DND-41 (cell line): ENCODE results near the gene PCDHGA1.
A peak's percentile ranks its signal among the peaks of the same experiment; 100 is the strongest.

Experiments
- ATAC-seq: fragments of 200-7000 bp; cut with Tn5 transposase; 3 replicates; pipeline ENCODE4 v1.9.1; 2021; ENCODE audit warnings: low read depth; ENCODE audit not compliant: insufficient read depth
- DNase-seq: peaks from one replicate; pipeline ENCODE4 v3.0.0-alpha.2; 2020
- H2AFZ ChIP-seq: 2 replicates; pipeline ENCODE4 v1.6.0; 2012; ENCODE audit warnings: low read depth, low read length
- H3K27ac ChIP-seq: 2 replicates; pipeline ENCODE4 v1.5.1; 2012; ENCODE audit warnings: low read length, inconsistent platforms
- H3K27me3 ChIP-seq: fragments of 200-600 bp; sonication (generic); 2 replicates; pipeline ENCODE4 v1.6.0; 2012; ENCODE audit warnings: low read length, mild to moderate bottlenecking, inconsistent platforms; ENCODE audit not compliant: insufficient read depth, poor library complexity
- H3K36me3 ChIP-seq: 2 replicates; pipeline ENCODE4 v1.5.1; 2012; ENCODE audit warnings: low read length, inconsistent platforms; ENCODE audit not compliant: insufficient read depth
- H3K4me1 ChIP-seq: 2 replicates; pipeline ENCODE4 v1.5.1; 2012; ENCODE audit warnings: mild to moderate bottlenecking, low read length; ENCODE audit not compliant: insufficient read depth
- H3K4me2 ChIP-seq: 2 replicates; pipeline ENCODE4 v1.6.0; 2012; ENCODE audit warnings: mild to moderate bottlenecking, moderate library complexity, low read length, inconsistent platforms; ENCODE audit not compliant: insufficient read depth
- H3K4me3 ChIP-seq, 2 experiments: fragments of 200-600 bp in 1 of 2; shearing (Covaris generic) in 1 of 2; 2 replicates each; pipeline ENCODE4 v1.5.1; 2012 to 2016; ENCODE audit warnings: inconsistent platforms in 2 of 2, low read length in 2 of 2, mild to moderate bottlenecking in 2 of 2, low read depth in 1 of 2, moderate library complexity in 1 of 2
- H3K79me2 ChIP-seq: 2 replicates; pipeline ENCODE4 v1.6.0; 2012; ENCODE audit warnings: low read length, inconsistent platforms; ENCODE audit not compliant: insufficient read depth
- H3K9ac ChIP-seq: 2 replicates; pipeline ENCODE4 v1.6.0; 2012; ENCODE audit warnings: low read depth, mild to moderate bottlenecking, inconsistent platforms, low read length, moderate library complexity
- H3K9me3 ChIP-seq: 2 replicates; pipeline ENCODE4 v1.5.1; 2012; ENCODE audit warnings: low read length, moderate library complexity, mild to moderate bottlenecking, inconsistent platforms; ENCODE audit not compliant: insufficient read depth, severe bottlenecking
- H4K20me1 ChIP-seq: 2 replicates; pipeline ENCODE4 v1.6.0; 2012; ENCODE audit warnings: low read length; ENCODE audit not compliant: insufficient read depth
- EZH2 ChIP-seq: IDR thresholded peaks from 3 replicates; pipeline ENCODE4 v1.6.1; 2012; ENCODE audit warnings: borderline replicate concordance, low read depth, mild to moderate bottlenecking, moderate library complexity, low read length, inconsistent platforms; ENCODE audit not compliant: severe bottlenecking
- TF ChIP-seq, protein P1 (sequence below): IDR thresholded peaks from 2 replicates; pipeline ENCODE4 v1.5.1; 2012; ENCODE audit warnings: borderline replicate concordance, low read length, moderate library complexity, mild to moderate bottlenecking; ENCODE audit not compliant: poor library complexity, severe bottlenecking; ENCODE audit errors: extremely low read depth

PCDHGA1 gene

DNA sequence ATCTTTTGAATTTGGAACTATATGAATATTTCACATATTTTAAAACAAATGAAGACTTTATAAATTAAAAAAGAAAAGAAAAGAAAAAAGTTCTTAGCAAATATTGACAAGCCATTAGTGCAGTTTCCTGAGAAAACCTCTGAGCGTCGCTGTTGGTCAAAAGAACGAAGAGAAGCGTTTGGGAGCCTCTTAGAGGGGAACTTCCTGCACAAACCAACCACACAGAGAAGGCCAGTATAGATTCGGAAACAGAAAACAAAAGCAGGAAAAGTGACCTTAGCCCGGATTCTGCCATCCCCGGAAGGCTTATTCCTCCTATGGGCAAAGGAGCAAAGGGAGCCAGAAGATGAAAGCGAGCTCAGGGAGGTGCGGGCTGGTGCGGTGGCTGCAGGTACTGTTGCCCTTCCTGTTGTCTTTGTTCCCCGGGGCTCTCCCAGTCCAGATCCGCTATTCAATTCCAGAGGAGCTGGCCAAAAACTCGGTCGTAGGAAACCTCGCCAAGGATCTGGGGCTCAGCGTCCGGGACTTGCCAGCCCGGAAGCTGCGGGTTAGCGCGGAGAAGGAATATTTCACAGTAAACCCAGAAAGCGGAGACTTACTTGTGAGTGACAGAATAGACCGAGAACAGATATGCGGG, 29.6 kb downstream of the PCDHGA1 start, which contains the start of gene PCDHGB2:
Gene PCDHGB2, plus strand, starts transcription at position 205 of the 637 bp plus-strand sequence. Its CDS starts 142 bp downstream, at position 347.
- no peak within 1 kb of the TSS for H3K27ac ChIP-seq
- no peaks in the 10 kb centered on the region for H4K20me1 ChIP-seq
- H3K4me1 ChIP-seq = peaks cover 3% of the 10 kb centered on the region; the same call in 1 of the 2 replicates
- H3K9ac ChIP-seq = no peak within 1 kb of the TSS
- H2AFZ ChIP-seq = peak within 1 kb of the TSS; percentile 53
- H3K9me3 ChIP-seq = no peaks in the 10 kb centered on the region
- no peaks in the 10 kb centered on the region for H3K27me3 ChIP-seq
- no peaks in the 10 kb centered on the region for H3K36me3 ChIP-seq
- peak within 1 kb of the TSS in 1 of 2 experiments; percentile 30; a peak in 1 of 4 replicates for H3K4me3 ChIP-seq
- peak; percentile 37 for DNase-seq
- peak within 1 kb of the TSS; percentile 33; the same call in 1 of the 2 replicates for H3K4me2 ChIP-seq
- H3K79me2 ChIP-seq = no peaks in the 10 kb centered on the region
- no peak for TF ChIP-seq EZH2
- TF ChIP-seq, protein P1, sequence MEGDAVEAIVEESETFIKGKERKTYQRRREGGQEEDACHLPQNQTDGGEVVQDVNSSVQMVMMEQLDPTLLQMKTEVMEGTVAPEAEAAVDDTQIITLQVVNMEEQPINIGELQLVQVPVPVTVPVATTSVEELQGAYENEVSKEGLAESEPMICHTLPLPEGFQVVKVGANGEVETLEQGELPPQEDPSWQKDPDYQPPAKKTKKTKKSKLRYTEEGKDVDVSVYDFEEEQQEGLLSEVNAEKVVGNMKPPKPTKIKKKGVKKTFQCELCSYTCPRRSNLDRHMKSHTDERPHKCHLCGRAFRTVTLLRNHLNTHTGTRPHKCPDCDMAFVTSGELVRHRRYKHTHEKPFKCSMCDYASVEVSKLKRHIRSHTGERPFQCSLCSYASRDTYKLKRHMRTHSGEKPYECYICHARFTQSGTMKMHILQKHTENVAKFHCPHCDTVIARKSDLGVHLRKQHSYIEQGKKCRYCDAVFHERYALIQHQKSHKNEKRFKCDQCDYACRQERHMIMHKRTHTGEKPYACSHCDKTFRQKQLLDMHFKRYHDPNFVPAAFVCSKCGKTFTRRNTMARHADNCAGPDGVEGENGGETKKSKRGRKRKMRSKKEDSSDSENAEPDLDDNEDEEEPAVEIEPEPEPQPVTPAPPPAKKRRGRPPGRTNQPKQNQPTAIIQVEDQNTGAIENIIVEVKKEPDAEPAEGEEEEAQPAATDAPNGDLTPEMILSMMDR = peak; percentile 63
- ATAC-seq = peak; percentile 74

DNA sequence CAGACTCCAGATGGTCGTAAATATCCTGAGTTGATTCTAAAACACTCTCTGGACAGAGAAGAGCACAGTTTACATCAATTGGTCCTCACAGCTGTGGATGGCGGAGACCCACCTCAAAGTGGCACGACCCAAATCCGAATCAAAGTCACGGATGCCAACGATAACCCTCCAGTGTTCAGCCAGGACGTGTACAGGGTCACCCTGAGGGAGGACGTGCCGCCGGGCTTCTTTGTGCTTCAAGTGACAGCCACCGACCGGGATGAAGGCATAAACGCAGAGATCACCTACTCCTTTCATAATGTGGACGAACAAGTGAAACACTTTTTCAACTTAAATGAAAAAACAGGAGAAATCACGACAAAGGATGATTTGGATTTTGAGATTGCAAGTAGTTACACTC, 30.4 kb downstream of the PCDHGA1 start:
- no peaks in the 10 kb centered on the region for H3K9me3 ChIP-seq
- no peaks in the 10 kb centered on the region for H4K20me1 ChIP-seq
- H3K4me3 ChIP-seq = no peak overlapping the region
- no peaks in the 10 kb centered on the region for H3K27me3 ChIP-seq
- H3K4me1 ChIP-seq = peaks cover 3% of the 10 kb centered on the region; the same call in 1 of the 2 replicates
- no peaks in the 10 kb centered on the region for H3K36me3 ChIP-seq
- DNase-seq = no peak
- H3K4me2 ChIP-seq = no peak overlapping the region
- no peak overlapping the region for H3K27ac ChIP-seq
- no peak overlapping the region for H2AFZ ChIP-seq
- no peak for ATAC-seq
- no peak overlapping the region for H3K9ac ChIP-seq
- H3K79me2 ChIP-seq = no peaks in the 10 kb centered on the region
- no peak for TF ChIP-seq EZH2
- TF ChIP-seq, protein P1 = no peak

DNA sequence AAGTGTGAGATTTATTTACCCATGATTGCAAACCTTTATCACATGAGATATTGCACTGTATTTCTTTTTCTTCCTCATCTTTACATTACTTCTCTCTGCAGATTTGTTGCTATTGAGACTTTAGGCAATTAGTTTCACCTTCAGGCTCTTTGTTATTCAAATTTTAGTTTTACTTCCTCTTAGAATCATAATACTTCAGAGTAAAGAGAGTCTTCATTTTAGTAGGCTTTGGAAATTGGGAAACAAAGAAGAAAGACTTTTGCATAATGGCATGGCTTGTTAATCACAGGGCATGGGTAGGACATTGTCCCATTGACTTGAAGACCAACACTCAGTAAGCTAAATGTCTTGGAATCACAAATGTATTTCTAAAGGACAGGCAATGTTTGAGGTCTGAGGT, 32.4 kb downstream of the PCDHGA1 start:
- Histone ChIP-seq H3K9me3 (no peaks in the 10 kb centered on the region), H3K36me3 (no peaks in the 10 kb centered on the region), H3K9ac (no peak overlapping the region), H3K27ac (no peak overlapping the region), H3K79me2 (no peaks in the 10 kb centered on the region), H4K20me1 (no peaks in the 10 kb centered on the region), H3K4me2 (no peak overlapping the region), H3K4me1 (peaks cover 3% of the 10 kb centered on the region; the same call in 1 of the 2 replicates), H3K4me3 (no peak overlapping the region), H2AFZ (no peak overlapping the region), H3K27me3 (no peaks in the 10 kb centered on the region)
- ATAC-seq (no peak), DNase-seq (no peak)
- TF ChIP-seq EZH2 = no peak
- TF ChIP-seq, protein P1 = no peak
